Panc1 (cell line): Measurements from ENCODE around the gene AGTPBP1. TPM values are rescaled to one million over a fixed set of nuclear protein-coding genes. Genes with fewer than 3 reads are reported as not detected.

Experiments used
- ATAC-seq: fragments of 200-7000 bp; cut with Tn5 transposase; 2 replicates; pipeline ENCODE4 v1.9.1; 2020; ENCODE audit warnings: mild to moderate bottlenecking, moderate library complexity
- BruUV-seq: library from RNA; stranded (reverse); fragments of 400-500 nt; replicated peaks from 2 replicates; lab custom pipeline; 2021; lab: Mats Ljungman, UMichigan
- CTCF ChIA-PET: fragments of 300-600 bp; sonication (Branson Sonifier 250); formaldehyde crosslinking; loops from one replicate; lab custom pipeline; 2022; ENCODE audit warnings: antibody characterized with exemption; lab: Charles Lee
- POLR2A ChIA-PET: fragments of 300-600 bp; sonication (Branson Sonifier 250); formaldehyde crosslinking; loops from one replicate; lab custom pipeline; 2022; ENCODE audit warnings: antibody characterized with exemption; lab: Charles Lee
- DNase-seq: peaks from one replicate; pipeline ENCODE4 v3.0.0-alpha.2; 2010; ENCODE audit warnings: low read depth, low spot score
- H3K27ac ChIP-seq: 2 replicates; pipeline ENCODE4 v1.5.1; 2011; ENCODE audit warnings: mild to moderate bottlenecking, low read length, inconsistent platforms
- H3K27me3 ChIP-seq: fragments of 200-500 bp; sonication (Bioruptor generic); 2 replicates; pipeline ENCODE4 v1.6.0; 2014; ENCODE audit warnings: low read length, inconsistent platforms; ENCODE audit not compliant: control insufficient read depth, insufficient read depth
- H3K36me3 ChIP-seq: fragments of 200-500 bp; sonication (Bioruptor generic); 2 replicates; pipeline ENCODE4 v1.5.1; 2014; ENCODE audit warnings: inconsistent platforms, mild to moderate bottlenecking, low read length, moderate library complexity; ENCODE audit not compliant: control insufficient read depth, insufficient read depth
- H3K4me1 ChIP-seq: 2 replicates; pipeline ENCODE4 v1.5.1; 2011; ENCODE audit warnings: inconsistent platforms, mild to moderate bottlenecking, low read length, moderate library complexity; ENCODE audit not compliant: control insufficient read depth, insufficient read depth
- H3K4me3 ChIP-seq, 2 experiments: 2 replicates each; pipeline ENCODE4 v1.5.1; 2011 to 2012; ENCODE audit warnings: low read depth in 2 of 2, low read length in 2 of 2, mild to moderate bottlenecking in 2 of 2, inconsistent platforms in 1 of 2, moderate library complexity in 1 of 2
- H3K9me3 ChIP-seq: fragments of 200-500 bp; sonication (Bioruptor generic); 2 replicates; pipeline ENCODE4 v1.5.1; 2014; ENCODE audit warnings: low read depth, mild to moderate bottlenecking, inconsistent platforms, low read length, moderate library complexity; ENCODE audit not compliant: control insufficient read depth, insufficient read depth
- POLR2AphosphoS5 ChIP-seq: IDR thresholded peaks from 2 replicates; pipeline ENCODE4 v1.6.1; 2012; ENCODE audit warnings: mild to moderate bottlenecking, low read depth, low read length, moderate library complexity
- SIN3A ChIP-seq: IDR thresholded peaks from 2 replicates; pipeline ENCODE4 v1.6.1; 2012; ENCODE audit warnings: low read depth, mild to moderate bottlenecking, low read length, moderate library complexity, borderline replicate concordance; ENCODE audit not compliant: insufficient read depth
- TCF7L2 ChIP-seq: IDR thresholded peaks from 2 replicates; pipeline ENCODE4 v1.6.1; 2011; ENCODE audit warnings: mild to moderate bottlenecking, low read depth, low read length, inconsistent platforms
- in situ Hi-C: cut with HindIII; loops from 2 replicates; pipeline ENCODE4 v1.10.0; 2016; ENCODE audit warnings: low sequenced_read_pairs, low pct_unique_long_range_greater_than_20kb
- intact Hi-C: fragments of 100-400 bp; cut with micrococcal nuclease; formaldehyde crosslinking; loops from one replicate; pipeline ENCODE4 v1.10.0; 2022; ENCODE audit not compliant: unreplicated experiment
- total RNA-seq: library from RNA; stranded (reverse); gene quantifications from one replicate; pipeline ENCODE4 v1.2.1, GENCODE V29; 2021; ENCODE audit not compliant: unreplicated experiment
- TF ChIP-seq, protein P1 (sequence below): fragments of 450-650 bp; IDR thresholded peaks from 2 replicates; pipeline ENCODE4 v1.5.1; 2017; ENCODE audit warnings: mild to moderate bottlenecking
- TF ChIP-seq, protein P2 (sequence below), 2 experiments: IDR thresholded peaks; 2 replicates each; pipeline ENCODE4 v1.6.1; 2011 to 2012; ENCODE audit warnings: low read depth in 2 of 2, control low read depth in 1 of 2, low read length in 1 of 2, mild to moderate bottlenecking in 1 of 2, moderate library complexity in 1 of 2; ENCODE audit not compliant: insufficient read depth in 1 of 2

Gene AGTPBP1
- total RNA-seq, 1 experiment from 2014 or later = 11.6 TPM

DNA sequence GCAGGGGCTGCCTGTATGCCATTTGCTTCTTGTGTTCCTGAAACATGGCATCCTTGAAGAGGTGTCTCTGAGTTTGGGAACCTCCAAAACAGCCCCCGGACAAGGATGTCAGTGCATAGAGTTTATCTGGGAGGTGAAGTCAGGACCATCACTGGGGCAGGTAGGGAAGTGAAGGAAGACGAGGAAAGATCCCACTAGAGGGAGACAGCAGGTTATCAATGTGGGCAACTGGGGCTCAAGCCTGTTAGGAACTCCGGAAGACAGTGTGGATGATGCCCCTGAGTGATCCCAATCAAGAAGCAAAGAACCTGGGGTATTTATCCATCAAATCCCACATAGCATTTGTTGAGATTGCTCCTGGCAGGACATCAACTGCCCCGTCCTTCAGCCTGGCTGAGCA lies 233.1 kb downstream of the AGTPBP1 start:
- no peak overlapping the region for H3K27ac ChIP-seq
- no TSS peak for BruUV-seq
- H3K4me3 ChIP-seq = no peak overlapping the region
- no peaks in the 10 kb centered on the region for H3K36me3 ChIP-seq
- no peaks in the 10 kb centered on the region for H3K4me1 ChIP-seq
- POLR2A ChIA-PET = no interaction called here
- intact Hi-C loops = no loop called here
- DNase-seq = no peak
- no peaks in the 10 kb centered on the region for H3K27me3 ChIP-seq
- CTCF ChIA-PET = no interaction called here
- no peak for TF ChIP-seq SIN3A
- TF ChIP-seq, protein P1, sequence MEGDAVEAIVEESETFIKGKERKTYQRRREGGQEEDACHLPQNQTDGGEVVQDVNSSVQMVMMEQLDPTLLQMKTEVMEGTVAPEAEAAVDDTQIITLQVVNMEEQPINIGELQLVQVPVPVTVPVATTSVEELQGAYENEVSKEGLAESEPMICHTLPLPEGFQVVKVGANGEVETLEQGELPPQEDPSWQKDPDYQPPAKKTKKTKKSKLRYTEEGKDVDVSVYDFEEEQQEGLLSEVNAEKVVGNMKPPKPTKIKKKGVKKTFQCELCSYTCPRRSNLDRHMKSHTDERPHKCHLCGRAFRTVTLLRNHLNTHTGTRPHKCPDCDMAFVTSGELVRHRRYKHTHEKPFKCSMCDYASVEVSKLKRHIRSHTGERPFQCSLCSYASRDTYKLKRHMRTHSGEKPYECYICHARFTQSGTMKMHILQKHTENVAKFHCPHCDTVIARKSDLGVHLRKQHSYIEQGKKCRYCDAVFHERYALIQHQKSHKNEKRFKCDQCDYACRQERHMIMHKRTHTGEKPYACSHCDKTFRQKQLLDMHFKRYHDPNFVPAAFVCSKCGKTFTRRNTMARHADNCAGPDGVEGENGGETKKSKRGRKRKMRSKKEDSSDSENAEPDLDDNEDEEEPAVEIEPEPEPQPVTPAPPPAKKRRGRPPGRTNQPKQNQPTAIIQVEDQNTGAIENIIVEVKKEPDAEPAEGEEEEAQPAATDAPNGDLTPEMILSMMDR = no peak
- TF ChIP-seq, protein P2, sequence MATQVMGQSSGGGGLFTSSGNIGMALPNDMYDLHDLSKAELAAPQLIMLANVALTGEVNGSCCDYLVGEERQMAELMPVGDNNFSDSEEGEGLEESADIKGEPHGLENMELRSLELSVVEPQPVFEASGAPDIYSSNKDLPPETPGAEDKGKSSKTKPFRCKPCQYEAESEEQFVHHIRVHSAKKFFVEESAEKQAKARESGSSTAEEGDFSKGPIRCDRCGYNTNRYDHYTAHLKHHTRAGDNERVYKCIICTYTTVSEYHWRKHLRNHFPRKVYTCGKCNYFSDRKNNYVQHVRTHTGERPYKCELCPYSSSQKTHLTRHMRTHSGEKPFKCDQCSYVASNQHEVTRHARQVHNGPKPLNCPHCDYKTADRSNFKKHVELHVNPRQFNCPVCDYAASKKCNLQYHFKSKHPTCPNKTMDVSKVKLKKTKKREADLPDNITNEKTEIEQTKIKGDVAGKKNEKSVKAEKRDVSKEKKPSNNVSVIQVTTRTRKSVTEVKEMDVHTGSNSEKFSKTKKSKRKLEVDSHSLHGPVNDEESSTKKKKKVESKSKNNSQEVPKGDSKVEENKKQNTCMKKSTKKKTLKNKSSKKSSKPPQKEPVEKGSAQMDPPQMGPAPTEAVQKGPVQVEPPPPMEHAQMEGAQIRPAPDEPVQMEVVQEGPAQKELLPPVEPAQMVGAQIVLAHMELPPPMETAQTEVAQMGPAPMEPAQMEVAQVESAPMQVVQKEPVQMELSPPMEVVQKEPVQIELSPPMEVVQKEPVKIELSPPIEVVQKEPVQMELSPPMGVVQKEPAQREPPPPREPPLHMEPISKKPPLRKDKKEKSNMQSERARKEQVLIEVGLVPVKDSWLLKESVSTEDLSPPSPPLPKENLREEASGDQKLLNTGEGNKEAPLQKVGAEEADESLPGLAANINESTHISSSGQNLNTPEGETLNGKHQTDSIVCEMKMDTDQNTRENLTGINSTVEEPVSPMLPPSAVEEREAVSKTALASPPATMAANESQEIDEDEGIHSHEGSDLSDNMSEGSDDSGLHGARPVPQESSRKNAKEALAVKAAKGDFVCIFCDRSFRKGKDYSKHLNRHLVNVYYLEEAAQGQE (IDR thresholded peaks at IDR 0.05; ENCODE audit: insufficient read depth in 1 of 2, low read depth in 2 of 2, low read length in 1 of 2) = no peak
- TF ChIP-seq TCF7L2 = no peak
- no peak for TF ChIP-seq POLR2AphosphoS5
- H3K9me3 ChIP-seq = no peaks in the 10 kb centered on the region
- in situ Hi-C loops = no loop called here
- no peak for ATAC-seq

DNA sequence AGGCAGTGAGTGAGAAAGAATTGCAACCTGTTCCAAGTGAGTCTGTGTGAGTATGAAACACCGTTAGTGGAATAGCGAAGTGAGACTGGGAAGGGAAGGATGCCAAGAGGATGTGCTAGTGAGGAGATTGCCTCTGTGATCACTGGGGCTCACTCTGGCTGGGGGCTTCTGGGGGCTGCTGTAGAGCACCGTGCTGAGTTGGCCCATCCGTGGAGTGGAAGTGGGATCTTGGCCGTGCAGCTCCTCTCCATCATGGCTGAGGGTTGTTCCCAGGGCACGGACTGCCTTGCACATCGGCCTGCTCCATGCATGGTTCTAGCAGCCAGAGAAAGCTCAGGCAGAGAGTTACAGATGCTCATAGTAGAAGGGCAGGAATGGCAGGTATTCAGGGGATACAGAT lies 236.1 kb downstream of the AGTPBP1 start:
- Histone ChIP-seq H3K9me3 (no peaks in the 10 kb centered on the region), H3K27ac (no peak overlapping the region), H3K36me3 (no peaks in the 10 kb centered on the region), H3K4me3 (no peak overlapping the region), H3K4me1 (no peaks in the 10 kb centered on the region), H3K27me3 (no peaks in the 10 kb centered on the region)
- CTCF ChIA-PET = no interaction called here
- ATAC-seq = no peak
- in situ Hi-C loops (no loop called here), intact Hi-C loops (no loop called here)
- POLR2A ChIA-PET = no interaction called here
- no peak for DNase-seq
- no TSS peak for BruUV-seq
- no peak for TF ChIP-seq SIN3A
- TF ChIP-seq POLR2AphosphoS5 = no peak
- TF ChIP-seq TCF7L2 = no peak
- TF ChIP-seq, protein P2 (IDR thresholded peaks at IDR 0.05; ENCODE audit: insufficient read depth in 1 of 2, low read depth in 2 of 2, low read length in 1 of 2) = no peak
- TF ChIP-seq, protein P1 = no peak
